Dedifferentiated amniotic fluid mesenchymal stem cell (primary cell): ENCODE results near the gene METTL25.

Experiments used
- DNase-seq: peaks from one replicate; pipeline ENCODE4 v3.0.0-alpha.2; 2016; ENCODE audit errors: extremely low spot score

METTL25 gene

DNA sequence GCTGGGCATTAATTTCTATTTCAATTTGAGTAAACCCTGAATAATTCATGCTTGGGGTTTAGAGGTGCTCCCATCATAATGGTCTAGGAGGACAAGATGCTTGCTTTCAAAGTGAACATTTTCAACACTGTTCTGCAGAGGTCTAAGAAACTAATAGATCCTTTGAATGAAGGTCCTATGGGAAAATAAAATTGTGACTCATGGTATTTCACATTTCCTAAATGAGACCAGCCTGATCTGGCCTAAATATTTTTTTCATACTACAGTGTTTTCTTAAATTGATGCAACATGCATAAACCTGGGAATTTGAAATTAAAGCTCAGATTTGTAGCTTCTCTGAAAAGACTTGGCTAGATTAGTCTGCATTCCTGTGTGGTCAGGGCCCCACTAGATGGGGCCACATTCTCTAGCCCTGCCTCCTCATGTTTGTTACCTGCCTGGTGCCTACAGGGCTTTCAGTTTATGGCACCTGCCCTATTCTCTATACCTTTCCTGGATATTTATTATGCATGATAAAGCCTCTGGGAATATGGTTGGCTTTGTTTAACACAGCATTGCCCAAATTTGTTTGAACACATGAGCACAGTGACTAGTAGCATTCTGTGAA lies 112.7 kb downstream of the METTL25 start:
- DNase-seq: no peak

DNA sequence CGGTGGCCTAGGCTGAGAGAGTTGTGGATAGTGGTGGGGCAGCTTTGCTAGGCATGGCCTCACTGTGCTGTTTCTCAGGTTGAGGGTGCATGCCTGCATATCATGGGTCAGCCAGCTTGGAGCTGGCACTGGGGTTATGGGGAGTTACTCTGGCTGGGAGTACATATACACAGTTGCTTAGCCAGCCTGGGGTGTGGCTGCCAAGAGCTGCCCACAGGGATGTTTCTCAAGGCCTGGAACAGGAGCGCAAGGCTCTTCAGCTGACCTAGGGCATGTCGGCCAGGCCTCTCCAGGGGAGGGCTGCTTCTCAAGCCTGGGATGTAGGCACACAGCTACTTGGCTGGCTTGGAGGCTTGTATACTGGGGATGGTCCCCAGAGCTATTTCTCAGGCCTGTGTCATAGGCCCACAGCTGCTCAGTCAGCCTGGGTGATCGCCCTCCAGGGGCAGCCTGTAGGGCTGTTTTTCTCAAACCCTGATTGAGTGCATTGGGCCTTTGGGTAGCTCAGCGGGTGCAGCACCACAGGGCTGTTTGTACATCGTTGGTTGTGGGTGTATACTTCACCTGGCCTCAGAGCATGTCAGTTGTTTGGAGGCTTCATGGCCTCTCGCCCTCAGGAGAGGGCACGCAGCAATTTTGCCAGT lies 114.9 kb downstream of the METTL25 start:
- DNase-seq: no peak

- no peak for DNase-seq
These were observed 116.0 kb downstream of the METTL25 start for GRCh38 chr12:82474181-82474797.

DNA sequence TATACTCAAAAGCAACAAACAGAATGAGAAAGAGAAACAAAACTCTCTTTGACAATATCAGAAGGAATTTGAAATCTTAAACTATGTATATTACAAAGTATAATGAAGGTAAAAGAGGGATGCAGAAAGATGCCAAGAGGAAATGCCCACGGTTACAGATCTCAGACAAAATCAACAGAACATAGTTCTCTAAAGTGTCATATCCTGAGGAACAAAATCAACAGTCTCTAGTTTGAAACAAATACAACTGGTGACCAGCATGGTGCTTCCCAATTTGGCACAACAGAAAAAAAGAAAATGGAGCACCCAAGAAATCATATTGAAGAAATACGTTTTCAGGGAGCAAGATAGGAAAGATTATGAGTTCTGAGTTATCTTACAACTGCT lies 116.5 kb downstream of the METTL25 start:
- DNase-seq: no peak

DNA sequence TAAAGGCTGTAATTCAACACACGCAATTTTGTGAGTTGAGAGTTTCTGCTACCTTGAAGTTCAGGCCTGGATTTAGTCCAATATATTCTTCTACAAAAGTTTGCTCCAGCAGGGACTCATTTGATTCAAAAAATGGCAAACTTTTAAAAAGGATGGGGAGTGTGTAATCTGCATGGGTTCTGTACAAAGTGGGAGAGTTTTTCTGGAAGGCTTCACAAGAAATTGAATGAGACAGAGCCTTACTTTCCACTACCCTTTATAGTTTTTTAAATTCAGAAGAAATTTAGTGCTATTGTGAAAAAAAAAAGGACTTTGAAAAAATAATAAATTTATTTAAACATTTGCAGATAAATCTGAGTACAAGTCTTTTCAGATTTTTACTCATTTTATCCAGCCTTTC lies 116.9 kb downstream of the METTL25 start:
- DNase-seq: no peak

DNA sequence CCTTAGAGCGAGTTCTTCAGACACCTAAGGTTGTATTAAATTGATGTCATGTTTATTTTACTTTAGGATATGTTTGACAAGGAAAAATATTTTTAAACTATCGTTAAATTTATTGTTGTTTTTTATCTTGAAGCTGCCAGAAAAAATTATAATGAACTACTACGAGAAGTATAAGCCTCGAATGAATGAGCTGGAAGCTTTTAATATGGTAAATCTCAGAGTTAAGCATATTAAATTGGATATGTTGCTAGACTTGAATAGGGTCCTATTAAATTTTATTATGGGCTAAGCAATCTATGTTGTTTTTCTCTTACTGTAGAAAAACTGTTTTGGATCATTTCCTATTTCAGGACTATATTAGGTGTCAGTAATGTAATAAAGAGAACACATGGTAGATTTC lies 118.2 kb downstream of the METTL25 start:
- DNase-seq: no peak

DNA sequence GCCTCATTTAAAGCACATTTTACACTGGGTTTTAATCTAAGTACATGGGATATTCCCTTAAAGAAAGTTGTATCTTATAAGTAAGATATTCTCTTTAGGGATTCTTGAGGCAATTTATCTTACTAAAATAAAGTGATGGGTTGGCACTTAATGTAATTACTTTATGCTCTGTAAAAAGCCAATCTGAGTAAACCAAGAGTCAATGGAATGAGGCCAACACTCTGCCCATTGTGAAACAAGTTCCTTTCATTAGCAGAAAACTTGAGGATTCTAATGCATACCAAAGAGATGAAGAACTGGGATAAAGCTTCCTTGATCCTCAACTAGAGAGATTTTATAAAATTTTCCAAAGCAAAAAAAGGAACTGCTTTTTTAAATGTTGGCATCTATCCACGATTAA lies 121.2 kb downstream of the METTL25 start:
- peak; percentile 34 for DNase-seq

GRCh38 chr12:82480606-82481005 lies 122.3 kb downstream of the METTL25 start:
- DNase-seq: no peak

DNA sequence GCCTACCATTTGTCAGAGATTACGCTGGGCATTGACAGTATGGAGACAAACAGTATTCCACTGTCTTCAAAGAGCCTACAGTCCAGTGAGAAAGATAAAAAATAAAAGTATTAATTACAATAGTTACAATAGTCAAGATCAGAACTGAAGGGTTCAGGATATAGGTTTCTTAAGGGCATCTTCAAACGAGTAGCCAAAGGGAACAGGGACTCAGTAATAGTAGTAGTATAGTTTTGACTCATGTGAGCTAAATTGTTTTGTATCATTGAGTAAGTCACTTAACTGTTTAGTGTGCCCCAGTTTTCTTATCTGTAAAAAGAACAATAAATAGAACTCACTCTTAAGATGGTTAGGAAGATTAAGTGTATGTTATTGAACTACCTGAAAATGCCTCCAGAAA lies 123.6 kb downstream of the METTL25 start:
- DNase-seq: no peak

DNA sequence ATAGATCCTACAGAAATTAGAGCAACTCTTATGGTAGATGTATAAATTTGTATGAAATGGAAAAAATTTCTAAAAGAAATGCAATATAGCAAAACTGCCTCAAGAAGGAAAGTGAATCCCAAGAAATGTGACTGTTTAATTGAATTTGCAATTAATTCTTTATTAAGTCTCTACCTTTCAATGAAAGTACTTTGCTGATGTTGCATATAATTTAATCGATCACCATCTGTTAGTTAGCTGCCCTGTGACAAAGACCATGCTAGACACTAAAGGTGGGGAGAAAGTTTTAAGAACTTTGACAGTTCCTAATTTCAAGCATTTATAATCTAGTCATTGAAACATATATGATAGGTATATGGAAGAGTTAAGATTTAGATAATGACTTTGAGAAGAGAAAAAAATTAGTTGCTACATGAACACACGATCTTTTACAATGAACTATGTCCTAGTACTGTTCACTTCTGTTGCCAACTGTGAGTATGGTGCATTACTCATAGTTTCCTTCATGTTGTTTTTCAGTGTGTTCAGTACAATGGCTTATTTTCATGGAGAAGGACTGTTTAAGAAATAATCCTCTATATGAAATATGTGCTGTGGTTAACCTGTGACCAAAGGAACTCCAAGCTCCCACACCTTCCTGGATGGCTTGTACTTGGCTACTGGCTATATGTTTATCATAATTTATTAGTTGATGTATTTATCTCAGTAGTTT lies 128.4 kb downstream of the METTL25 start:
- DNase-seq: no peak

GRCh38 chr12:82504409-82504808 lies 146.1 kb downstream of the METTL25 start:
- no peak for DNase-seq

DNA sequence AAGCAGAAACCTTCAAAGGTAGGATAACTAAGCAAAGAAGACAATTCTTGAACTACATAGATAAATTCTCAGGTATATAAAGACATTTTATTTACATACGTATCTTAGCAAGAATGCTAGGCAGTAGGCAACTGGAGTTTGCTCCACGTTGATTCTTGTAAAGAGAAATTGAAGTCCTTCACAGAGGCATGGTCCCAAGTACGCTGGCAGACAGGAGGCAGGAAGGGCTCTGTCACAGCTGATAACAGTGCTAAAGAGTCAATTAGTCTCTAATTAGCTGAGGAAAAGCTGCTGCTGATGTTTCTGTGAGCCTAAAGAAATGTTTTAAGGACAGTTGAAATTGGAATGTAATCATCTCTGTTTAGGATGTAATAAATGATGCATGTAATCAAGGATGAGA lies 146.8 kb downstream of the METTL25 start:
- no peak for DNase-seq

DNA sequence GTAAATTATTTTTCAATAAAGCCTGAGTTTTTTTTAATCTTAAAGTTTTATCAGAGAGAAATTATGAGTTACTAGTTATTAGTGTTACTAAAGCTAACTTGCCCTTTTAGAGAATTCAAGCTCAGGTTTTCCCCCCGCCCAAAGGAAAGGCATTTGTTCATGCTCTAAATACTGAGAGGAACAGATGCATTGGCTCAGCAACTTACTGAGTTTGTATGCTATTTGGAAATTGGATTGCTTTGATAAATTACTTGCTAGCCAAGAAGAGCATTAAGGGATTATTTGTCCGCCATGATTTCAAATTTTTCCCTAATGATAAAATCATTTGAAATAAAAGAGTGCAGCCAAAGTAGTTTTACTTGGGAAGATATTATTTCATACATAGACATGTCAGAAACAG lies 149.4 kb downstream of the METTL25 start:
- no peak for DNase-seq

GRCh38 chr12:82510386-82510785 lies 152.1 kb downstream of the METTL25 start:
- DNase-seq: no peak

DNA sequence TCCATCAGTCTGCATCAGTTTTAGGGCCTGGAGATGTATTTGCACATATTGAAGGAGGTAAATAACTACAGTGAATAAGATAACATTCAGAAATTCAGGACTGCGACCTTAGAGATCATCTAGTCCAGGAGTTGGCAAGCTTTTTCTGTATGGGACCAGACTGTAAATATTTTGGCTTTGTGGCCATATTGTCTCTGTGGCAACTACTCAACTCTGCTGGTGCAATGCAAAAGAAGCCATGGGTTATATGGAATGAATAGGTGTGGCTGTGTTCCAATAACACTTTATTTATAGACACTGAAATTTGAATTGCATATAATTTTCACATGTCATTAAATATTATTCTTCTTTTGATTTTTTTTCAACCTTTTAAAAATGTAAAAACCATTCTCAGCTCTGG lies 156.6 kb downstream of the METTL25 start:
- no peak for DNase-seq

DNA sequence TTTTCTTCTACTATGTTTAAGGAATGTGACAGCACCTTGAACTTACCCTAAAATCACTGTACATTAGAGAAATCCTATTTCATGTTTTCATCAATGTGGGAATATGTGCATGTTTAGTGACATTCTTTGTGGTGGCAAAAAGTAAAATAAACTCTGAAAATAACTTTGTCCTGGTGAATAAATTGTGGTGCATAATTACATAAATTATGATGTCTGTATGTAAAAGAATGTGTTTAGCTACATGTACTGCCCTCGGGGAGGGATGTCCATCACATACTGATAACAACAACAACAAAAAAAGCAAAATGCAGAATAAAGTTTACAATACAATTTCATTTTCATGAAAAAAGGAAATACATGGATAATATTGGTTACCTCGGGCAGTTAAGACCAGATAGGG lies 157.3 kb downstream of the METTL25 start:
- no peak for DNase-seq

GRCh38 chr12:82517027-82517426 lies 158.7 kb downstream of the METTL25 start:
- no peak for DNase-seq

DNA sequence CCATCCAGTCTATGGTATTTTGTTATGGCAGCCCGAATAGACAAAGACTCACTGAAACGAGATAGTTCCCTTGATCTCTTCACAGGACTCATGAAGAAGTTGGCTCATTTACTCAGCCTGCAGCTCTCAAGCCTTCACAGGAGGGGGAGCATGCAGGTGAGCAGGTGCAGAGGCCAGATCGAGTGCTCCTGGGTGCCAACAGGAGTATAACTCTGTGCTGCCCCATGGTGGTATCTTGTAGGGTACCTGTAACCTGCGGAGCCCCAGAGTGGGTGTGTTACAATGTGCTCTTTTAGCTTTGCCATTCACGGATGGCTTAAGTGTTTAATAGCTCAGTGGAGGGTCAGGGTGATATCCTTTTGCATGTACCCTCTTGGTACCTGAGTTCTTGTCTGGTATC lies 159.5 kb downstream of the METTL25 start:
- DNase-seq: no peak

GRCh38 chr12:82519510-82519909 lies 161.2 kb downstream of the METTL25 start:
- DNase-seq: no peak

DNA sequence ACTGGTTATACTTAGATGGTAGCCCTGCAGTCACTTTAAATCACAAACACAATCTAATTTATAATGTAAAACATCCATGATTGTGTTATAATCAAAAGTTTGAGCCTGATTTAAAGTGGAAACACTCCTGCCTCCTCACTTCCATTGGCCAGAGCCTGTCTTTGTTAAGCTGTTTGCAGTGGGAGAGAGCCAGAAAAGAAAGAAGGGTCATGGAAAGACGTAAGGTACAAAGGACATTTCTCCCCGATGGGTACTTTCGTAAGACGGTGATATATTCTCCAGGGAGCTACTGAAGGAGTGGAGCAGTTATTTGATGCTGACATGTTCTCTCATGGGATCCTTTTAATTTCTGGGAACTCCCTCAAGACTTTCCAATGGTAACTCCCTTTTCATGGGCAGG lies 164.0 kb downstream of the METTL25 start:
- no peak for DNase-seq

DNA sequence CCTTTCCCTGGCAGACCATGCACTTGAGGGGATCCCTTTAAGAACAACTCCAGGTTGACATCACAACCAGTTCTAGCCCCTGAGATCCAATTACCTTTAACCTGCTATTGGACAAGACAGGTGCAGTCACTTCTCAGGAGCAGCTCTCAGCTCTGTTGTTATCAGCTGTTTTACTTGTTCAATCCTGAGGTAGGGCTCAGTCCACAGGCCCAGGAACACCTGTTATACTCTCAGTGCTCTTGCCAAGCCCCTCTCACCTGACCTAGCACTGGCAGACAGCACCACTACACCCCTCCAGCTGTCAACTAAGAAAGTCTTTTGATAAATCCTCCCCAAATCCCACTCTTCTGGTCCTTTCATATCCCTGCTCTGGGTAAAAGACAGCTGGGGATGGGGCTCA lies 164.4 kb downstream of the METTL25 start:
- no peak for DNase-seq

GRCh38 chr12:82523996-82524395 lies 165.7 kb downstream of the METTL25 start:
- no peak for DNase-seq

- DNase-seq: no peak
These were observed 166.3 kb downstream of the METTL25 start for GRCh38 chr12:82524641-82525040.
